AG04450 (cell line): ENCODE measurements around the gene COL23A1. TPM values are rescaled to one million over a fixed set of nuclear protein-coding genes. Genes with fewer than 3 reads are reported as not detected.

Source experiments
- CTCF ChIA-PET: fragments of 300-600, 350-600 bp; formaldehyde crosslinking; extraction: SDS; loops from one replicate; lab custom pipeline; 2022; ENCODE audit warnings: antibody characterized with exemption, inconsistent platforms; lab: Charles Lee
- POLR2A ChIA-PET: fragments of 350-600 bp; formaldehyde crosslinking; extraction: SDS; loops from one replicate; lab custom pipeline; 2021; ENCODE audit warnings: antibody characterized with exemption, inconsistent platforms; lab: Yijun Ruan, JAX
- DNase-seq: peaks from one replicate; pipeline ENCODE4 v3.0.0-alpha.2; 2011; ENCODE audit warnings: low read depth, low spot score
- H3K27ac ChIP-seq: one replicate; pipeline ENCODE4 v1.5.1; 2012; ENCODE audit warnings: low read depth, low read length, control low read depth
- H3K27me3 ChIP-seq: one replicate; pipeline ENCODE4 v1.6.0; 2012; ENCODE audit warnings: low read length; ENCODE audit not compliant: control insufficient read depth, insufficient read depth
- H3K4me3 ChIP-seq: 2 replicates; pipeline ENCODE4 v1.5.1; 2011; ENCODE audit warnings: mild to moderate bottlenecking, low read depth, low read length, control low read depth
- H3K9me3 ChIP-seq: 2 replicates; pipeline ENCODE4 v1.5.1; 2012; ENCODE audit warnings: low read length; ENCODE audit not compliant: control insufficient read depth, insufficient read depth
- CTCF ChIP-seq: IDR thresholded peaks from 2 replicates; pipeline ENCODE4 v1.5.1; 2011; ENCODE audit warnings: low read depth, low read length, control low read depth, inconsistent platforms
- polyA plus RNA-seq: library from polyadenylated mRNA; depleted of rRNA; stranded (reverse); fragments of >200 nt; gene quantifications from 2 replicates; pipeline ENCODE4 v1.2.3, GENCODE V29; 2011

Gene COL23A1
- polyA plus RNA-seq, 1 experiment = not detected

GRCh38 chr5:178274781-178275537 is 315.2 kb downstream of the COL23A1 start:
- H3K27me3 ChIP-seq = no peaks in the 10 kb centered on the region
- no peak overlapping the region for H3K4me3 ChIP-seq
- H3K27ac ChIP-seq = no peak overlapping the region
- H3K9me3 ChIP-seq = peaks cover 38% of the 10 kb centered on the region
- no peak for TF ChIP-seq CTCF
- ChIA-PET CTCF (no interaction called here), POLR2A (no interaction called here)
- DNase-seq = no peak

GRCh38 chr5:178273665-178274541 is 316.3 kb downstream of the COL23A1 start:
- TF ChIP-seq CTCF = no peak
- Histone ChIP-seq H3K9me3 (peaks cover 36% of the 10 kb centered on the region), H3K27me3 (no peaks in the 10 kb centered on the region), H3K27ac (no peak overlapping the region), H3K4me3 (no peak overlapping the region)
- ChIA-PET CTCF (no interaction called here), POLR2A (no interaction called here)
- no peak for DNase-seq

GRCh38 chr5:178273041-178273440 is 317.2 kb downstream of the COL23A1 start:
- H3K27ac ChIP-seq = no peak overlapping the region

GRCh38 chr5:178272591-178272990 is 317.6 kb downstream of the COL23A1 start:
- DNase-seq = no peak
- POLR2A ChIA-PET = no interaction called here
- no peak overlapping the region for H3K4me3 ChIP-seq
- TF ChIP-seq CTCF = no peak
- H3K27me3 ChIP-seq = no peaks in the 10 kb centered on the region
- CTCF ChIA-PET = no interaction called here
- peaks cover 40% of the 10 kb centered on the region for H3K9me3 ChIP-seq
- H3K27ac ChIP-seq = no peak overlapping the region

More at GRCh38 chr5:178273041-178273440, 317.2 kb downstream of the COL23A1 start:
- Histone ChIP-seq H3K9me3 (peaks cover 36% of the 10 kb centered on the region), H3K4me3 (no peak overlapping the region), H3K27me3 (no peaks in the 10 kb centered on the region)
- ChIA-PET POLR2A (no interaction called here), CTCF (no interaction called here)
- TF ChIP-seq CTCF = no peak
- no peak for DNase-seq
